ENCODE data around the gene KTN1.

Gene KTN1

GRCh38 chr14:55609681-55610080 lies 29.7 kb downstream of the KTN1 start:
- Histone ChIP-seq H3K9ac (ENCODE audit: low read depth in 1 of 2, low read length in 2 of 2) (no peak overlapping the region), H3K27me3 (ENCODE audit: control insufficient read depth in 1 of 2, insufficient read depth in 2 of 2, low read length in 2 of 2) (no peaks in the 10 kb centered on the region), H3K4me1 (ENCODE audit: control insufficient read depth in 1 of 2, insufficient read depth in 2 of 2, low read length in 2 of 2) (no peaks in the 10 kb centered on the region), H3K36me3 (ENCODE audit: control insufficient read depth in 1 of 2, insufficient read depth in 2 of 2, low read length in 2 of 2) (peaks cover 10 to 15% of the 10 kb centered on the region in 2 donors), H3K4me3 (ENCODE audit: low read depth in 1 of 2, low read length in 2 of 2) (no peak overlapping the region), H3K9me3 (ENCODE audit: control insufficient read depth in 1 of 2, low read length in 2 of 2) (no peaks in the 10 kb centered on the region), H3K27ac (ENCODE audit: low read depth, low read length) (no peak overlapping the region)

DNA sequence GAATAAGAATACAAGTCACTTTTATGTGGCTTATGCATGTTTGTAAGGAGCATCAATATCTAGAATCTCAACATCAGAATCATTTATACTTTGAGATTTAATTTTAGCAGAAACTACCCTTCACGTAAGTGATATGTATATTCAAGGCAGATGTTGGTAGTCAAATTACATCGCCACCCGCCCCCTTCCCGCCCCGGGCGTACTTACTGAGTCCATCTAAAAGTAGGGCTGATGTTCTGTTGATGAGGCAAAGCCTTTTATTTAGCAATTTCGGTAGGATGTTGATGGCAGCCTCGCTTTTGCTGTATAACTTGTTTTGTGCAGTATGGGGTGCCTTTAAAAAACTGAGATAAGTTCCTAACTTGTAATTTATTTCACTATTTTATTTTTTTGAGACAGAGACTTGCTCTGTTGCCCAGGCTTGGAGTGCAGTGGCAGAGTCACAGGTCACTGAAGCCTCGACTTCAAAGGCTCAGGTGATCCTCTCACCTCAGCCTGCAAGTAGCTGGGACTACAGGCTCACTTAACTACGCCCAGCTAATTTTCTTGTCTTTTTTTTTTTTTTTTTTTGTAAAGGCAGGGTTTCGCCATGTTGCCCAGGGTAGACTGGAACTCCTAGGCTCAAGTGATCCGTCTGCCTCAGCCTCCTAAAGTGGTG lies 30.8 kb downstream of the KTN1 start:
- Histone ChIP-seq H3K27me3 (ENCODE audit: control insufficient read depth in 1 of 2, insufficient read depth in 2 of 2, low read length in 2 of 2) (no peaks in the 10 kb centered on the region), H3K27ac (ENCODE audit: low read depth, low read length) (no peak overlapping the region), H3K9ac (ENCODE audit: low read depth in 1 of 2, low read length in 2 of 2) (no peak overlapping the region), H3K9me3 (ENCODE audit: control insufficient read depth in 1 of 2, low read length in 2 of 2) (no peaks in the 10 kb centered on the region), H3K4me3 (ENCODE audit: low read depth in 1 of 2, low read length in 2 of 2) (no peak overlapping the region), H3K4me1 (ENCODE audit: control insufficient read depth in 1 of 2, insufficient read depth in 2 of 2, low read length in 2 of 2) (no peaks in the 10 kb centered on the region), H3K36me3 (ENCODE audit: control insufficient read depth in 1 of 2, insufficient read depth in 2 of 2, low read length in 2 of 2) (peaks cover 13 to 17% of the 10 kb centered on the region in 2 donors)

DNA sequence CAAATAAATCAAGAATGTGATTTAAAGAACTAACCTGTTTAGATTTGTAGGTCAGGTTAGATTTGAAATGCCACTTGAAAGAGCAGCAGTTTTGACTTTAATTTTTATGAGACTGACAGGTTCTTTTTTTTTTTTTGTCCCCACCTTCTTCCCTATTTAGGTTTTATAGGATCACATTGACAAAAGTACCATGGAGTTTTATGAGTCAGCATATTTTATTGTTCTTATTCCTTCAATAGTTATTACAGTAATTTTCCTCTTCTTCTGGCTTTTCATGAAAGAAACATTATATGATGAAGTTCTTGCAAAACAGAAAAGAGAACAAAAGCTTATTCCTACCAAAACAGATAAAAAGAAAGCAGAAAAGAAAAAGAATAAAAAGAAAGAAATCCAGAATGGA lies 31.9 kb downstream of the KTN1 start:
- Histone ChIP-seq H3K27ac (ENCODE audit: low read depth, low read length) (no peak overlapping the region), H3K4me3 (ENCODE audit: low read depth in 1 of 2, low read length in 2 of 2) (no peak overlapping the region), H3K9ac (ENCODE audit: low read depth in 1 of 2, low read length in 2 of 2) (no peak overlapping the region), H3K4me1 (ENCODE audit: control insufficient read depth in 1 of 2, insufficient read depth in 2 of 2, low read length in 2 of 2) (no peaks in the 10 kb centered on the region), H3K9me3 (ENCODE audit: control insufficient read depth in 1 of 2, low read length in 2 of 2) (no peaks in the 10 kb centered on the region), H3K27me3 (ENCODE audit: control insufficient read depth in 1 of 2, insufficient read depth in 2 of 2, low read length in 2 of 2) (no peaks in the 10 kb centered on the region), H3K36me3 (ENCODE audit: control insufficient read depth in 1 of 2, insufficient read depth in 2 of 2, low read length in 2 of 2) (peaks cover 19 to 22% of the 10 kb centered on the region in 2 donors)

DNA sequence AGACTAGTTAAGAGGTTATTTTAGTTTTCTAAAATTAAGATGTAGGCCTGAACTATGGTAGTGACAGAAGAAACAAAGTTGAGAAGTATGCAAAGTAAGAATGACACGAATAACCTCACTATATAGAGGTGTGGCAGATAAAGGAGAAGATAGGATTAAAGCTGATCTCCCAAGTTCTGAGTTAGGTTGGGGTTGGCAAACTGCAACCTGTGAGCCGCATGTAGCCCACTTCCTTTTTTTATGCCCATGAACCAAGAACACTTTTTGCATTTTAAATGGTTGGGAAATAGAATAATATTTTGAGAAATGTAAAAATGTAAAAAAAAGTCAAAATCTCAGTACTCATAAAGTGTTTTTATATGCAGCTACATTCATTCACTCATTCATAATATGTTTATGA lies 34.3 kb downstream of the KTN1 start:
- Histone ChIP-seq H3K27ac (ENCODE audit: low read depth, low read length) (no peak overlapping the region), H3K4me1 (ENCODE audit: control insufficient read depth in 1 of 2, insufficient read depth in 2 of 2, low read length in 2 of 2) (no peaks in the 10 kb centered on the region), H3K36me3 (ENCODE audit: control insufficient read depth in 1 of 2, insufficient read depth in 2 of 2, low read length in 2 of 2) (peaks cover 32 to 42% of the 10 kb centered on the region in 2 donors), H3K4me3 (ENCODE audit: low read depth in 1 of 2, low read length in 2 of 2) (no peak overlapping the region), H3K9me3 (ENCODE audit: control insufficient read depth in 1 of 2, low read length in 2 of 2) (no peaks in the 10 kb centered on the region), H3K27me3 (ENCODE audit: control insufficient read depth in 1 of 2, insufficient read depth in 2 of 2, low read length in 2 of 2) (no peaks in the 10 kb centered on the region), H3K9ac (ENCODE audit: low read depth in 1 of 2, low read length in 2 of 2) (no peak overlapping the region)

- H3K9ac ChIP-seq (ENCODE audit: low read depth in 1 of 2, low read length in 2 of 2), result no peak overlapping the region
- peaks cover 35 to 58% of the 10 kb centered on the region in 2 donors for H3K36me3 ChIP-seq (ENCODE audit: control insufficient read depth in 1 of 2, insufficient read depth in 2 of 2, low read length in 2 of 2)
- H3K9me3 ChIP-seq (ENCODE audit: control insufficient read depth in 1 of 2, low read length in 2 of 2), result peaks cover 4 to 7% of the 10 kb centered on the region in 2 donors
- no peak overlapping the region for H3K4me3 ChIP-seq (ENCODE audit: low read depth in 1 of 2, low read length in 2 of 2)
- no peaks in the 10 kb centered on the region for H3K27me3 ChIP-seq (ENCODE audit: control insufficient read depth in 1 of 2, insufficient read depth in 2 of 2, low read length in 2 of 2)
- no peak overlapping the region for H3K27ac ChIP-seq (ENCODE audit: low read depth, low read length)
- no peaks in the 10 kb centered on the region for H3K4me1 ChIP-seq (ENCODE audit: control insufficient read depth in 1 of 2, insufficient read depth in 2 of 2, low read length in 2 of 2)
Observed at GRCh38 chr14:55620277-55620676, 40.3 kb downstream of the KTN1 start.

GRCh38 chr14:55620981-55621380 lies 41.0 kb downstream of the KTN1 start:
- no peak overlapping the region for H3K9ac ChIP-seq (ENCODE audit: low read depth in 1 of 2, low read length in 2 of 2)
- H3K36me3 ChIP-seq (ENCODE audit: control insufficient read depth in 1 of 2, insufficient read depth in 2 of 2, low read length in 2 of 2), result peaks cover 35 to 54% of the 10 kb centered on the region in 2 donors
- no peaks in the 10 kb centered on the region for H3K4me1 ChIP-seq (ENCODE audit: control insufficient read depth in 1 of 2, insufficient read depth in 2 of 2, low read length in 2 of 2)
- no peak overlapping the region for H3K4me3 ChIP-seq (ENCODE audit: low read depth in 1 of 2, low read length in 2 of 2)
- H3K9me3 ChIP-seq (ENCODE audit: control insufficient read depth in 1 of 2, low read length in 2 of 2), result peaks cover 4 to 7% of the 10 kb centered on the region in 2 donors
- H3K27ac ChIP-seq (ENCODE audit: low read depth, low read length), result no peak overlapping the region
- H3K27me3 ChIP-seq (ENCODE audit: control insufficient read depth in 1 of 2, insufficient read depth in 2 of 2, low read length in 2 of 2), result no peaks in the 10 kb centered on the region

GRCh38 chr14:55621391-55621790 lies 41.4 kb downstream of the KTN1 start:
- H3K9me3 ChIP-seq (ENCODE audit: control insufficient read depth in 1 of 2, low read length in 2 of 2), result peaks cover 4 to 7% of the 10 kb centered on the region in 2 donors
- H3K4me1 ChIP-seq (ENCODE audit: control insufficient read depth in 1 of 2, insufficient read depth in 2 of 2, low read length in 2 of 2), result no peaks in the 10 kb centered on the region
- no peak overlapping the region for H3K9ac ChIP-seq (ENCODE audit: low read depth in 1 of 2, low read length in 2 of 2)
- no peak overlapping the region for H3K4me3 ChIP-seq (ENCODE audit: low read depth in 1 of 2, low read length in 2 of 2)
- peaks cover 35 to 54% of the 10 kb centered on the region in 2 donors for H3K36me3 ChIP-seq (ENCODE audit: control insufficient read depth in 1 of 2, insufficient read depth in 2 of 2, low read length in 2 of 2)
- no peaks in the 10 kb centered on the region for H3K27me3 ChIP-seq (ENCODE audit: control insufficient read depth in 1 of 2, insufficient read depth in 2 of 2, low read length in 2 of 2)
- H3K27ac ChIP-seq (ENCODE audit: low read depth, low read length), result no peak overlapping the region

- Histone ChIP-seq H3K4me1 (ENCODE audit: control insufficient read depth in 1 of 2, insufficient read depth in 2 of 2, low read length in 2 of 2) (no peaks in the 10 kb centered on the region), H3K27me3 (ENCODE audit: control insufficient read depth in 1 of 2, insufficient read depth in 2 of 2, low read length in 2 of 2) (no peaks in the 10 kb centered on the region), H3K27ac (ENCODE audit: low read depth, low read length) (no peak overlapping the region), H3K9ac (ENCODE audit: low read depth in 1 of 2, low read length in 2 of 2) (no peak overlapping the region), H3K36me3 (ENCODE audit: control insufficient read depth in 1 of 2, insufficient read depth in 2 of 2, low read length in 2 of 2) (peaks cover 20 to 32% of the 10 kb centered on the region in 2 donors), H3K9me3 (ENCODE audit: control insufficient read depth in 1 of 2, low read length in 2 of 2) (peaks cover 2 to 7% of the 10 kb centered on the region in 2 donors), H3K4me3 (ENCODE audit: low read depth in 1 of 2, low read length in 2 of 2) (no peak overlapping the region)
Observed at GRCh38 chr14:55624913-55625312, 44.9 kb downstream of the KTN1 start.

DNA sequence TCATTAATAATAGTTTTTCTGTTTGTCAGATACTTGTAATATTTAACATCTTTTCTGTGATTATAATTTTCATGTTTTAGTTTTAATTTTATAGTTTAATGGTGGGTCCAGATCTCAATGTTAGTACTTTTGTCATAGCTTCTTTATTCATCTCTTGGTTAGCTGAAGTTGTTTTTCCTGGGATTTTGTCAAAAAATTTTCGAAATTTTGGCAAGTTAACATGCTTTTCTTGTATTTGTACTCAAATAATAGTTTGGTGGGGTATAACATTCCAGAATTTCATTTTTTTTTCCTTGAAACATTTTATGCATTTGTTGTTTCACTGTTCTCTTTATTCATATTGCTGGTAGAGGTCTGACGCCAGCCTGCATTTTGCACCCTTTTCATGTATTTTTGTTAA lies 45.5 kb downstream of the KTN1 start:
- H3K9ac ChIP-seq (ENCODE audit: low read depth in 1 of 2, low read length in 2 of 2), result no peak overlapping the region

DNA sequence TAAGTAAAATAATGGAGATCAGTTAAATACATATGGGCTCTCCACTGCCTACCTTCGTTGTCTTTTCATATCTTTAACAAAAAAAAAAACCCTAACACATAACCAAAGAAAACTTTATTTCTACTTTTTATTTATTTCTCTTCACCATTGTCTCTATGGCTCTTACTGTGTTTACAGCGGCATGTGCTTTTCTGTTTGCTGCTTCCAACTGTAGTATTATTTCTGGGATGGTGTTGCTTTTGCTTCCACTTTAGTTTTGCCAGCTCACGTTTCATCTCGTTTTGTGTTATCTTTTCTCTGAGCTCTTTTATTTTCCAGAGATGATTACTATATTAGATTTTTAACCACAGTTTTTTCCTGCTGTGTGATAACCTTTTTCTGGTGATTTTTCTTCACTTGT lies 46.1 kb downstream of the KTN1 start:
- Histone ChIP-seq H3K36me3 (ENCODE audit: control insufficient read depth in 1 of 2, insufficient read depth in 2 of 2, low read length in 2 of 2) (peaks cover 12 to 27% of the 10 kb centered on the region in 2 donors), H3K27ac (ENCODE audit: low read depth, low read length) (no peak overlapping the region), H3K9ac (ENCODE audit: low read depth in 1 of 2, low read length in 2 of 2) (no peak overlapping the region), H3K4me3 (ENCODE audit: low read depth in 1 of 2, low read length in 2 of 2) (no peak overlapping the region), H3K27me3 (ENCODE audit: control insufficient read depth in 1 of 2, insufficient read depth in 2 of 2, low read length in 2 of 2) (no peaks in the 10 kb centered on the region), H3K9me3 (ENCODE audit: control insufficient read depth in 1 of 2, low read length in 2 of 2) (no peaks in the 10 kb centered on the region), H3K4me1 (ENCODE audit: control insufficient read depth in 1 of 2, insufficient read depth in 2 of 2, low read length in 2 of 2) (no peaks in the 10 kb centered on the region)

More for the DNA sequence above, 45.5 kb downstream of the KTN1 start:
- H3K4me3 ChIP-seq (ENCODE audit: low read depth in 1 of 2, low read length in 2 of 2), result no peak overlapping the region
- no peaks in the 10 kb centered on the region for H3K4me1 ChIP-seq (ENCODE audit: control insufficient read depth in 1 of 2, insufficient read depth in 2 of 2, low read length in 2 of 2)
- peaks cover 0 to 1% of the 10 kb centered on the region in 2 donors for H3K9me3 ChIP-seq (ENCODE audit: control insufficient read depth in 1 of 2, low read length in 2 of 2)
- H3K27me3 ChIP-seq (ENCODE audit: control insufficient read depth in 1 of 2, insufficient read depth in 2 of 2, low read length in 2 of 2), result no peaks in the 10 kb centered on the region
- no peak overlapping the region for H3K27ac ChIP-seq (ENCODE audit: low read depth, low read length)
- H3K36me3 ChIP-seq (ENCODE audit: control insufficient read depth in 1 of 2, insufficient read depth in 2 of 2, low read length in 2 of 2), result peaks cover 19 to 31% of the 10 kb centered on the region in 2 donors

All from duodenal mucosa (tissue), 2 donors.